Tibial nerve (tissue), 4 donors: Measurements from ENCODE around the gene LAYN. TPM values are rescaled to one million over a fixed set of nuclear protein-coding genes. Genes with fewer than 3 reads are reported as not detected.

Experiments used
- DNase-seq, 2 donors: peaks; one replicate each; pipeline ENCODE4 v3.0.0-alpha.2; 2019; ENCODE audit warnings: low spot score in 2 of 2
- H3K27ac ChIP-seq, 4 donors: fragments of 200-600 bp; sonication (generic) in 3 of 4; one replicate each; pipeline ENCODE4 v1.5.1; 2017 to 2019; ENCODE audit warnings: mild to moderate bottlenecking in 1 of 4
- H3K27me3 ChIP-seq, 2 donors: fragments of 200-600 bp; sonication (generic) in 1 of 2; one replicate each; pipeline versions ENCODE4 v1.5.1 to v1.6.0; 2017 to 2019
- H3K36me3 ChIP-seq, 3 donors: fragments of 200-600 bp; sonication (generic); one replicate each; pipeline ENCODE4 v1.5.1; 2018 to 2019
- H3K4me1 ChIP-seq, 4 donors: fragments of 200-600 bp; sonication (generic) in 3 of 4; one replicate each; pipeline ENCODE4 v1.5.1; 2017 to 2019
- H3K4me3 ChIP-seq, 4 donors: fragments of 200-600 bp; sonication (generic) in 3 of 4; one replicate each; pipeline ENCODE4 v1.5.1; 2017 to 2019; ENCODE audit warnings: mild to moderate bottlenecking in 1 of 4, moderate library complexity in 1 of 4
- H3K9me3 ChIP-seq, 4 donors: fragments of 200-600 bp; sonication (generic) in 3 of 4; one replicate each; pipeline ENCODE4 v1.5.1; 2017 to 2019
- EP300 ChIP-seq, 2 donors: sonication (generic); formaldehyde crosslinking; IDR thresholded peaks; one replicate each; pipeline ENCODE4 v1.6.1; 2017; ENCODE audit warnings: antibody characterized with exemption in 2 of 2, mild to moderate bottlenecking in 1 of 2
- POLR2A ChIP-seq, 2 donors: fragments of 450-650 bp; IDR thresholded peaks; one replicate each; pipeline ENCODE4 v1.6.1; 2017; ENCODE audit warnings: antibody characterized with exemption in 2 of 2, mild to moderate bottlenecking in 2 of 2, moderate library complexity in 2 of 2
- WGBS, 2 donors: methylation state at CpG; one replicate each; pipeline ENCODE4 v1.1.5; 2018; 5-methylcytosine and 5-hydroxymethylcytosine counted together
- total RNA-seq, 4 donors: library from RNA; depleted of rRNA; stranded (reverse); fragments of >200 nt; gene quantifications; one replicate each; pipeline ENCODE4 v1.1.0, GENCODE V29; 2016
- TF ChIP-seq, protein P1 (sequence below), 5 experiments: fragments of 200-600 bp in 3 of 5; fragments of 450-650 bp in 2 of 5; sonication (generic) in 3 of 5; IDR thresholded peaks; one replicate each; pipeline ENCODE4 v1.5.1; 2016 to 2019; ENCODE audit warnings: antibody characterized with exemption in 5 of 5, mild to moderate bottlenecking in 3 of 5, moderate library complexity in 2 of 5

The LAYN gene
- total RNA-seq = 10 to 100 TPM in 1 of 4 donors, 1 to 10 TPM in 3; 4.6 to 20.1 (median 5.2) TPM

- Histone ChIP-seq H3K27me3 (peaks cover 0 to 3% of the 10 kb centered on the region in 2 donors), H3K27ac (peak within 1 kb of the TSS; percentile 38 to 85 (median 68)), H3K9me3 (no peaks in the 10 kb centered on the region), H3K4me1 (peaks cover 0 to 27% (median 10%) of the 10 kb centered on the region in 4 donors), H3K4me3 (peak within 1 kb of the TSS; percentile 56 to 78 (median 63)), H3K36me3 (peaks cover 0 to 12% (median 0%) of the 10 kb centered on the region in 3 donors)
- 13 to 18% methylated on average over 34 to 52 of the region's 70 CpGs for WGBS, 2 donors
- TF ChIP-seq POLR2A (IDR thresholded peaks at IDR 0.05) (peak in 1 of 2 donors; percentile 33), EP300 (IDR thresholded peaks at IDR 0.05) (peak in 1 of 2 donors; percentile 52)
- TF ChIP-seq, protein P1, sequence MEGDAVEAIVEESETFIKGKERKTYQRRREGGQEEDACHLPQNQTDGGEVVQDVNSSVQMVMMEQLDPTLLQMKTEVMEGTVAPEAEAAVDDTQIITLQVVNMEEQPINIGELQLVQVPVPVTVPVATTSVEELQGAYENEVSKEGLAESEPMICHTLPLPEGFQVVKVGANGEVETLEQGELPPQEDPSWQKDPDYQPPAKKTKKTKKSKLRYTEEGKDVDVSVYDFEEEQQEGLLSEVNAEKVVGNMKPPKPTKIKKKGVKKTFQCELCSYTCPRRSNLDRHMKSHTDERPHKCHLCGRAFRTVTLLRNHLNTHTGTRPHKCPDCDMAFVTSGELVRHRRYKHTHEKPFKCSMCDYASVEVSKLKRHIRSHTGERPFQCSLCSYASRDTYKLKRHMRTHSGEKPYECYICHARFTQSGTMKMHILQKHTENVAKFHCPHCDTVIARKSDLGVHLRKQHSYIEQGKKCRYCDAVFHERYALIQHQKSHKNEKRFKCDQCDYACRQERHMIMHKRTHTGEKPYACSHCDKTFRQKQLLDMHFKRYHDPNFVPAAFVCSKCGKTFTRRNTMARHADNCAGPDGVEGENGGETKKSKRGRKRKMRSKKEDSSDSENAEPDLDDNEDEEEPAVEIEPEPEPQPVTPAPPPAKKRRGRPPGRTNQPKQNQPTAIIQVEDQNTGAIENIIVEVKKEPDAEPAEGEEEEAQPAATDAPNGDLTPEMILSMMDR (IDR thresholded peaks at IDR 0.05) = no peak
- DNase-seq = no peak
Measured at GRCh38 chr11:111540114-111540936, at the start of gene LAYN. TSS of gene LAYN (plus strand) at chr11:111540720. CDS start at chr11:111540844, 124 bp downstream.

DNA sequence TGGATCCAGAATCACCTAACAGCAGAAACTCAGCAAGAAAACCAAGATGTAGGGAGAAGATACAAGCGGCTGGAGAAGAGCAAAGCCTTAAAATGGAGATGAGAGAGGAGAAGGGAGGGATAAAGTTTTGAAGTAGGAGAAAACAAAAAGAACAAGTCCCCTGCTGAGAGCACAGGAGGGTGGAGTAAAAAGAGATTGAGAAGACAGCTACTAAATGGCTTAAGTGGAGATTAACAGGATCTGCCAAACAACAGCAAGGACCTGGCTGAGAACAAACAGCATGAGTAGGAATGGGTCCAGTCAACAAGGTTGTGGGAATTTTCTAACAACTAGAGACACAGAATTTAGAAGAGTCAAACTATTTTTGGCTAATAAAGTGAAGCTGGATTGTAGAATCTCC, 46.5 kb upstream of the LAYN start:
- H3K27me3 ChIP-seq = no peaks in the 10 kb centered on the region
- 79 to 80% methylated on average over 1 of the region's 1 CpG for WGBS, 2 donors
- no peak for DNase-seq
- TF ChIP-seq, protein P1 (IDR thresholded peaks at IDR 0.05) = no peak
- TF ChIP-seq POLR2A (IDR thresholded peaks at IDR 0.05) (no peak), EP300 (IDR thresholded peaks at IDR 0.05) (no peak)
- no peak overlapping the region for H3K27ac ChIP-seq
- no peak overlapping the region for H3K4me3 ChIP-seq
- H3K36me3 ChIP-seq = no peaks in the 10 kb centered on the region
- no peaks in the 10 kb centered on the region for H3K4me1 ChIP-seq
- no peaks in the 10 kb centered on the region for H3K9me3 ChIP-seq

DNA sequence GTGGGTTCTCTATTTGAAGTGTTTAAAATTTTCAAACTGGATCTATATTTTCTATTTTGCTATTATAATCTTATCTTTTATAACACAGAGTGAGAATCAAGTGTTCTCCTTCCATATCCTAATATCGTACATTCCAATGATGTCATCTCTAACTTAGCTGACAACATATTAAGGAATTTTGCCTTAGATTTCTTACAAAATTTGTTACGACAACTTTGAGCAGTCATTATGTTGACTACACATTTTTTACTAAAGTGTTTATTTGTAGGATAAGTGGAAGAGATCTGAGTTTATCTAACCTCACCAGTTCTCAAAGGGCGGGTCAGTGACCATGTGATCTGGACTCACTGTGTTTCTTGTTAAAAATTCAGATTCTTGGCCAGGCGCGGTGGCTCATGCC, 41.0 kb upstream of the LAYN start:
- DNase-seq = no peak

GRCh38 chr11:111500481-111500880, 40.0 kb upstream of the LAYN start:
- H3K4me1 ChIP-seq = no peaks in the 10 kb centered on the region
- no peak overlapping the region for H3K27ac ChIP-seq
- H3K27me3 ChIP-seq = no peaks in the 10 kb centered on the region
- no peak overlapping the region for H3K4me3 ChIP-seq
- WGBS, 2 donors = 66 to 71% methylated on average over 1 of the region's 1 CpG
- TF ChIP-seq EP300 (IDR thresholded peaks at IDR 0.05) (no peak), POLR2A (IDR thresholded peaks at IDR 0.05) (no peak)
- TF ChIP-seq, protein P1 (IDR thresholded peaks at IDR 0.05) = no peak
- H3K9me3 ChIP-seq = no peaks in the 10 kb centered on the region
- no peak for DNase-seq
- H3K36me3 ChIP-seq = no peaks in the 10 kb centered on the region

More for the DNA sequence above, 41.0 kb upstream of the LAYN start:
- no peaks in the 10 kb centered on the region for H3K36me3 ChIP-seq
- H3K4me3 ChIP-seq = no peak overlapping the region
- no peak overlapping the region for H3K27ac ChIP-seq
- H3K4me1 ChIP-seq = no peaks in the 10 kb centered on the region
- H3K27me3 ChIP-seq = no peaks in the 10 kb centered on the region
- H3K9me3 ChIP-seq = no peaks in the 10 kb centered on the region
- 65 to 75% methylated on average over 5 of the region's 5 CpGs for WGBS, 2 donors
- TF ChIP-seq POLR2A (IDR thresholded peaks at IDR 0.05) (no peak), EP300 (IDR thresholded peaks at IDR 0.05) (no peak)
- TF ChIP-seq, protein P1 (IDR thresholded peaks at IDR 0.05) = no peak

DNA sequence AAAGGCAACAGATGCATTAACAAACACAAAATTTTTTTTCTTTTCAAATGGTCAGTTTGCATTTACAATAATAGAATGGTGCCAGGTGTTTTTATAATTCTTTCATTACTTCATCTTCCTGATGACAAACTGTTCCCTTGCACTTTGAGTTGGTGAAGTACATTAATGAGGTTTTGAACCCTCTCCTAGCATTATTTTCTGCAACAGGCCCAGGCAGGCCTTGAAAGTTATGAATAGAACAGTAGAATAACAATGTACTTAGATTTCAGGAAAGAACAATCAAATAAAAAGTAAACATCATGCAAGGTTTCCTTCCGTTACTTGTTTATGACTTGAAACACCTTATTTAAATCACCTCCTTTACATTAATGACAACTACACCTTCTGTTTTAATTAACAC, 37.9 kb upstream of the LAYN start:
- WGBS, 2 donors = 93% methylated on average over 1 of the region's 1 CpG
- Histone ChIP-seq H3K27me3 (no peaks in the 10 kb centered on the region), H3K4me1 (no peaks in the 10 kb centered on the region), H3K9me3 (no peaks in the 10 kb centered on the region), H3K36me3 (no peaks in the 10 kb centered on the region), H3K27ac (no peak overlapping the region), H3K4me3 (no peak overlapping the region)
- DNase-seq = no peak
- no peak for TF ChIP-seq EP300 (IDR thresholded peaks at IDR 0.05)
- no peak for TF ChIP-seq POLR2A (IDR thresholded peaks at IDR 0.05)
- TF ChIP-seq, protein P1 (IDR thresholded peaks at IDR 0.05) = no peak
